Measurements from ENCODE around the gene ACTG1.

Gene ACTG1

DNA sequence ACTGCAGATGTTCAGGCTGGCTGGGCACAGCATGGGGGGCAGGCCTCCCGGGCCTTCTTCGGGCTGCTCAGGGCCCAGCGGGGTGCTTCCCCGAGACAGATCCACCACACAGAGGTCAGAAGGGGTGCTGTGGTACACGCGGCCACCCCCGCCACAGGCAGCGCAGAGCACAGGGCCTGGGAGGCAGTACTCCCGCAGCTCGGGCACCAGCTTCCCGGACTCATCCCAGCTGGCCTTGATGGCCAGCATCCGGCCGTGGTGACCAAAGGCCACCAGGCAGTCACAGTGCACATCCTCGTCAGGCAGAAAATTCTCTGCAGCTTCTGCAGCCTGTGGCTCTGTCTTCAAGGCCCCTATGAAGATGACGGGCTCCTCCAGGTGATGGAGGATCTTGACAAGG is 37.7 kb upstream of the ACTG1 start:
- Mint-ChIP-seq H3K9me3 (ENCODE audit: low read depth) (no peaks in the 10 kb centered on the region), H3K27ac (no peak overlapping the region), H3K36me3 (no peaks in the 10 kb centered on the region), H3K4me1 (ENCODE audit: low read depth) (peaks cover 26% of the 10 kb centered on the region), H3K4me3 (peak overlapping the region; percentile 90), H3K27me3 (no peaks in the 10 kb centered on the region)

GRCh38 chr17:81549826-81550225 is 37.2 kb upstream of the ACTG1 start:
- Mint-ChIP-seq H3K4me1 (ENCODE audit: low read depth) (peaks cover 26% of the 10 kb centered on the region), H3K4me3 (peak overlapping the region; percentile 90), H3K9me3 (ENCODE audit: low read depth) (no peaks in the 10 kb centered on the region), H3K36me3 (no peaks in the 10 kb centered on the region), H3K27me3 (no peaks in the 10 kb centered on the region), H3K27ac (no peak overlapping the region)

GRCh38 chr17:81549031-81549557 is 36.5 kb upstream of the ACTG1 start:
- Mint-ChIP-seq H3K27me3 (no peaks in the 10 kb centered on the region), H3K27ac (no peak overlapping the region), H3K9me3 (ENCODE audit: low read depth) (no peaks in the 10 kb centered on the region), H3K36me3 (no peaks in the 10 kb centered on the region), H3K4me3 (peak overlapping the region; percentile 90), H3K4me1 (ENCODE audit: low read depth) (peaks cover 21% of the 10 kb centered on the region)

DNA sequence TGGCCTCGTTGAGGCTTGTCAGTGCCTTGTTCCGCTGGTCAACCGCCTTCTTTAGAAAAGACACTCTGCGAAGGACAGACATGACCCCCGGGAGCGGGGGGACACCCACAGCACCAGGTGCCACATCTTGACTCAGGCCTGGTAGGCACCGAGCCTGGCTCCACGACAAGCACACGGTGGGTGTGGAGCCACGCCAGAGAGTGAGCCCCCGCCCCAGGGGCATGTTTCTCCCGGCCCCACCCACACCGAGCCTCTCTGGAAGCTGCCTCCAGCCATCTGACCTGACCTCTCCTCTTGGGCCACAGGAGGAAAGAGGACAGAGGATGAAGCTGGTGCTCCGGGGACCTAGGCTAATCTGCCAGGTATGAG is 35.0 kb upstream of the ACTG1 start:
- H3K4me1 Mint-ChIP-seq (ENCODE audit: low read depth), result peaks cover 13% of the 10 kb centered on the region
- no peak overlapping the region for H3K4me3 Mint-ChIP-seq
- H3K27me3 Mint-ChIP-seq, result no peaks in the 10 kb centered on the region
- H3K27ac Mint-ChIP-seq, result no peak overlapping the region
- no peaks in the 10 kb centered on the region for H3K9me3 Mint-ChIP-seq (ENCODE audit: low read depth)
- H3K36me3 Mint-ChIP-seq, result no peaks in the 10 kb centered on the region

DNA sequence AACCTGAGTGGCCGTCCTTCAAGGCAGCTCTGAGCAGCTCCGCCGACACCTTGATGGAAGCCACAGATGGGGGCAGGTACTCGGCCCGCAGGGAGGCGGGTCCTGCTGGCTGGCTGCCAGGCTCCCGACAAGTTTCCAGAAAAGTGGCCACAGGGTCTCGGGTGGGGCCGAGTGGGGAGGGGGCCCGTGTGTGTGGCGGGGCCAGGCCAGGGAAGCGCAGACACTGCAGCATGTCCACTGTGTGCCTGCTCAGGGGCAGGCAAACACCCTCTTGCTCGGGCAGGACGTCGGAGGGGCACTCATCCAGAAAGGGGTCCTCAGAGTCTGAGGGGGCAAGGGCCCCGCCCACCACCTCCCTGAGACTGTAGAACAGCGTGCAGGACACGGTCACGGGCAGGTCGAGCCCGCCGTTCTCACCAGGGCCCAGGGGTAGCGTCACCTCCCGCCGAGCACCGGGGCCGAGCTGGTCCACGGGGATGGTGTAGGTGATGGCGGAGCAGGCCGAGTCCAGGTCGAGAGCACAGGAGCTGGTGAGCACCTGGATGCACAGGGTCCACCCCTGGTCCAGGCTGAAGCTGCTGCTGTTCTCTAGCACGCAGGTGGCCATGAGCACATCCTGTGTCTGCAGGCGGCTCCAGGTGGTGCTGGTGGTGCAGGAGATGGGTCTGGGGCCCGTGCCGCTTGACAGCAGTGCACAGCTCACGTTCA is 34.5 kb upstream of the ACTG1 start:
- Mint-ChIP-seq H3K9me3 (ENCODE audit: low read depth) (no peaks in the 10 kb centered on the region), H3K27ac (no peak overlapping the region), H3K4me3 (no peak overlapping the region), H3K4me1 (ENCODE audit: low read depth) (peaks cover 13% of the 10 kb centered on the region), H3K36me3 (no peaks in the 10 kb centered on the region), H3K27me3 (no peaks in the 10 kb centered on the region)

DNA sequence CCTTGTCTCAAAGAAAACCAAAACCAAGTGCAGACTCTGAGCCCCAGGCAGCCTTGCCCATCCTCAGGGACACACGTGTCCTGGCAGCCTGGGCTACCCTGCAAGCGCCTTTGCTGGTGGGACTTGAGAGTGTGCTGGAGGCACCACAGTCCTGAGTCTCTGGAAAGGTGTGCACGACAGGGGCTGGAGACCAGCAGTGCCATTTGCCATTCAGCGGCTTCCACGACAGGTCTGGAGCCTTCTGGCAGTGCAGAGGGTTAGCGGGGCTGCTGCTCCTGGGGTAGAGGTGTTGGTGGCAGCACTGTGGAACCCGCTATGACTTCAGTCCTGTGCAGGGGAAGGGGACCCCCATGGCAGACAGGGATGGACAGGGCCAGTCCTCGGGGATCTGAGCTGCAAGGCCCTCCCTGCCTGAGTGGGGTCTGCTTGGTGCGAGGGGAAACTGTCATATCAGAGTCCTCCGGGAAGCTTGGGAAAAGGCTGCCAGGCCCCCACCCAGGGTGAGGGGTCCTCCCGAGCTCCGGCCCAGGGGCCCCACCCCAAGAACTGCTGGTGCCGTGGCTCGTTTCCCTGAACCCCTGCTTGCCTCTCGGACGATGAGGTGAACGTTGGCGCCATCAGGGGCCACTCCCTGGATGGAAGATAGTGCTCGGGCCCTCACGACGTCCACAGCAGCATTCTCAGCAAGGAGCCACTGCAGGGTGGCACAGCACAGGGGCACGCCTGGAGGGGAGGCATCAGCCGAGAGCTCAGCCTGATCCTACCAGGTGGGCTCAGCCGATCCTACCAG is 32.8 kb upstream of the ACTG1 start:
- Mint-ChIP-seq H3K27ac (no peak overlapping the region), H3K36me3 (no peaks in the 10 kb centered on the region), H3K4me3 (no peak overlapping the region), H3K4me1 (ENCODE audit: low read depth) (peaks cover 8% of the 10 kb centered on the region), H3K27me3 (no peaks in the 10 kb centered on the region), H3K9me3 (ENCODE audit: low read depth) (no peaks in the 10 kb centered on the region)

DNA sequence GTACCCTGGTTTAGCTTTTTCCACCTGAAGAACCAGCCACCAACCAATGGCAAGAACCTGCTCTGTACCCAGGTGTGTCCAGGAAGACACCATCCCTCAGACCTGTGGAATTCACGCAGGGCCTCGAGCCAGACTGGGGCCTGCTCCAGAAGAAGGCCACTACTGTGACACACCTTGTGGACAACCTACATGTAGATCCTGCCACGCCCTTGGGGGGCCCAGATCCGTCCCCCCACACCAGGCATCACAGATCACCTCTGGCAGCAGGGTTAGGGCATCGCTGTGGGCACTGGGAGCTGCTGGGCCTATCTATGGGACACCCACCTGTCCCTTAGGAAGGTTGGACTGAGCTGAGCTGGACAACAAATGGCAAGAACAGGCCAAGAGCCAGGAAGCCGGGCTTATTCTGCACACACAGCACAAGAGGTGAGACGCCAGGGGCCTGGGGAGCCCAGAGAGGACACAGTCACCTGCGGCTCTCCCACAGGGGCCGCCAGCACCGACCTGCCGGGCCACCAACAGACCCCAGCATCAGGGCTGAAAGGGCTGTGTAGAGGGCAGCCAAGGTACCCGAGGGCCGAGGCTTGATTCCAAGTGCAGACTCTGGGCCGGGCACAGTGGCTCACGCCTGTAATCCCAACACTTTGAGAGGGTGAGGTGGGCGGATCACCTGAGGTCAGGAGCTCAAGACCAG is 31.8 kb upstream of the ACTG1 start:
- Mint-ChIP-seq H3K4me3 (no peak overlapping the region), H3K36me3 (no peaks in the 10 kb centered on the region), H3K27ac (no peak overlapping the region), H3K9me3 (ENCODE audit: low read depth) (no peaks in the 10 kb centered on the region), H3K4me1 (ENCODE audit: low read depth) (peaks cover 1% of the 10 kb centered on the region), H3K27me3 (no peaks in the 10 kb centered on the region)

DNA sequence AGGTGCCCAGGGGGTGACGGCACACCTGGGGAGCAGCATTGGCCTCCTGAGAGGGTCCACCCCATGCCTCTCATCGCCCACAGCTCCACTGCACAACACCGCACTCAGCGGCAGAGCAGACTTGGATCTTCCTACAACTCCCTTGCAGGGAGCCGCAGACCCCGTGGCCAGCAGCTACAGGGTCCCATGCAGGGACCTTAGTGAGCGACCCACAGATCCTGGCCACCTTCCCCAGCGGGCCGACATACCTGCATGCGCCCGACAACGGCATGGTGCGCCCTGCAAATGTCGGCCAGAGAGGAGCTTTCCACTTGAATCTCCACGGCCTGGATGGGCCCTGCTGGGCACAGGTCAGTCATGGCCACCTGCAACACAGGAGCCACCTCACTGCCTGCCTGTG is 31.2 kb upstream of the ACTG1 start:
- Mint-ChIP-seq H3K27ac (no peak overlapping the region), H3K4me1 (ENCODE audit: low read depth) (no peaks in the 10 kb centered on the region), H3K4me3 (no peak overlapping the region), H3K36me3 (no peaks in the 10 kb centered on the region), H3K27me3 (no peaks in the 10 kb centered on the region), H3K9me3 (ENCODE audit: low read depth) (no peaks in the 10 kb centered on the region)

- no peak overlapping the region for H3K4me3 Mint-ChIP-seq
- H3K9me3 Mint-ChIP-seq (ENCODE audit: low read depth), result no peaks in the 10 kb centered on the region
- no peaks in the 10 kb centered on the region for H3K4me1 Mint-ChIP-seq (ENCODE audit: low read depth)
- no peaks in the 10 kb centered on the region for H3K27me3 Mint-ChIP-seq
- H3K27ac Mint-ChIP-seq, result no peak overlapping the region
- no peaks in the 10 kb centered on the region for H3K36me3 Mint-ChIP-seq
These were observed 30.7 kb upstream of the ACTG1 start for GRCh38 chr17:81543339-81543675.

DNA sequence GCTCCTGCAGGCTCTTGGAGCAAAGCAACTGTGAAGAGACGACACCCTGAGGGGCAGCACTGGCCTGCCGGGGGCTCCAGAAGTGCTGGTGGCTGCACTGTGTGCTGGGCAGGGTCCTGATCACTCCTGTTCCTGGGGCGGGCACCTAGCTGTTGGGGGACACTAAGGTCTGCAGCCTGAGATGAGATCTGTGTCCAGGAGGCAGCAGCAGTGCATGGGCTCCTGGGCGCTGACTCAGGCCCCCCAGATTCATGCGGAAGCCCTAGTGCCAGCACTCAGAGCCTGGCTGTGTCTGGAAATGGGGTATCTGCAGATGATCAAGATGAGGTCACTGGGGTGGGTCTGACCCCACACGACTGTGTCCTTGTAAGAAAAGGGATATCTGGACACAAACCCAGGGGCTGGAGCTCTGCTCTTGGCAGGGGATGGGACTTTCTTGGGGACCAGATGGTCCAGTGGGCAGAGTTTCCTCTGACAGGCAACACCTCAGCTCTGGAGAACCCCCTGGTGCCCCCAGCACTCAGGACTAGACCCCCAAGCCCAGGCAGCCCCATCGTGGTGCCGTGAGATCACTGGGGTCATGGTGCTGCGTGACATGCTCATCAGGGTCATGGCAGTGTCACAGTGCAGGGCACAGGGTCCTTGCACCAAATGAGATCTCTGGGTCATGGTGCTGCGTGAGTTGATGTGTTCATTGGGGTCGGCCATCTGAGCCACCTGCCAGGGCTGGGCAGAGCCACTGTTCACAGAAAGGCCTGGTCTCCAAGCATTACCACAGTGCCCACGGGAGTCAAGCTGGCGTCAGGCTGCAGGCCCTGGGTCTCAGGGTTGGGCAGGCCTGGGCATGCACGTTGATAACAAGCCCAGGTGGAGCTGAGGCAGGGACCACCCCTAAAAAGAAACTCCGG is 30.1 kb upstream of the ACTG1 start:
- Mint-ChIP-seq H3K27ac (no peak overlapping the region), H3K27me3 (no peaks in the 10 kb centered on the region), H3K4me1 (ENCODE audit: low read depth) (no peaks in the 10 kb centered on the region), H3K9me3 (ENCODE audit: low read depth) (no peaks in the 10 kb centered on the region), H3K36me3 (peaks cover 2% of the 10 kb centered on the region), H3K4me3 (no peak overlapping the region)

GRCh38 chr17:81541123-81541522 is 28.5 kb upstream of the ACTG1 start:
- H3K27me3 Mint-ChIP-seq, result no peaks in the 10 kb centered on the region
- no peak overlapping the region for H3K27ac Mint-ChIP-seq
- H3K4me3 Mint-ChIP-seq, result no peak overlapping the region
- H3K4me1 Mint-ChIP-seq (ENCODE audit: low read depth), result no peaks in the 10 kb centered on the region
- peaks cover 2% of the 10 kb centered on the region for H3K36me3 Mint-ChIP-seq
- H3K9me3 Mint-ChIP-seq (ENCODE audit: low read depth), result no peaks in the 10 kb centered on the region

DNA sequence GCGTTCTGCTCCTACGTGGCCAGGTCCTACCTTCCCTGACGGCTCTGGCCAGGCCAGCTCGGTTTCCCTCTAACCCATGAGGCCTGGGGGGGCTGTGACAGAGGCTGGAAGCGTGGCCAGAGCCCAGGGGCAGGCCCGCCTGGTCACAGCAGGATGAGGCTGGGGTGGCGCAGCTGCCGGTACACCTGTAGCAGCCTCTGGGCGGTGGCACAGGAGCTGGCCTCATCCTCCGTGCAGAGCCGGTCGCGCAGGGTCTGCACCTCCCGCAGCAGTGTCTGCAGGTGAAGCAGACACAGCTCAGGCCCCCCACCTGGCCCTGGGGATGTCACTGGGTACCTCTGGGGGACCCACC is 28.1 kb upstream of the ACTG1 start:
- H3K36me3 Mint-ChIP-seq, result peaks cover 2% of the 10 kb centered on the region
- H3K27ac Mint-ChIP-seq, result no peak overlapping the region
- H3K27me3 Mint-ChIP-seq, result no peaks in the 10 kb centered on the region
- H3K4me1 Mint-ChIP-seq (ENCODE audit: low read depth), result no peaks in the 10 kb centered on the region
- H3K4me3 Mint-ChIP-seq, result no peak overlapping the region
- no peaks in the 10 kb centered on the region for H3K9me3 Mint-ChIP-seq (ENCODE audit: low read depth)

DNA sequence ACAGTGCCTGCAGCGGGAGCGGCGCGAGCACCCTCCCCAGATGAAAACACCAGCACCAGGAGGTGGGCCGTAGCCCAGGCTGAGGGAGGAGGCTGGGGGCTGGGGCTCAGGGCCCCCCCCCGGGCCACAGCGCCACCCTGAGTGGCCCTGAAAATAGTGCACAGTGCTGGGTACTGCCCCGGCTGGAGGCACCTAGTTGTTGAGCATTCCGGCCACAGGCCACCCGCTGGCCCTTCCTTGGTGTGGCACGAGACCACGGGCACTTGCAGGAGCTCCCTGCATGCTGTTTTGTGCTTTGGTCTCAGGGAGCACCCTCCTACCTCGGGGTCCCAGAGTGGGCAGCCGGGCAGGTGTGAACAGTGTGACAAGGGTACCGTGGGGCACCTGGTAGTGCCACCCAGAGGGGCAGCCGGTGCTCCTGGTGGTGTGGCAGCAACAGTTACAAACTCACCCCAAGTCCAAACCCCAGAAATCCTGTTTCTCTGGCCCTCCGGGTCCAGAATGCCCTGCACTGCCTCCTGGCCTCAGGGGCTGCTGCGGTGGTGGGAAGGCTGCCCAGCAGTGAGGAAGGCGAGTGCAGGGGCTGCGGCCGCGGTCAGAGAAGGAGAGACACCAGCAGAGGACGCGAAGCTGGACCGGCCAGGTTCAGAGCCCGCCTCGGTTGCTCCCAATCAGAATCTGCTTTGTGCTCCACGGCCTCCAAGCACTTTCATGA is 27.5 kb upstream of the ACTG1 start:
- Mint-ChIP-seq H3K27me3 (no peaks in the 10 kb centered on the region), H3K36me3 (peaks cover 2% of the 10 kb centered on the region), H3K4me3 (no peak overlapping the region), H3K27ac (no peak overlapping the region), H3K4me1 (ENCODE audit: low read depth) (no peaks in the 10 kb centered on the region), H3K9me3 (ENCODE audit: low read depth) (no peaks in the 10 kb centered on the region)

- no peaks in the 10 kb centered on the region for H3K4me1 Mint-ChIP-seq (ENCODE audit: low read depth)
- no peaks in the 10 kb centered on the region for H3K27me3 Mint-ChIP-seq
- no peaks in the 10 kb centered on the region for H3K9me3 Mint-ChIP-seq (ENCODE audit: low read depth)
- peaks cover 2% of the 10 kb centered on the region for H3K36me3 Mint-ChIP-seq
- no peak overlapping the region for H3K4me3 Mint-ChIP-seq
- no peak overlapping the region for H3K27ac Mint-ChIP-seq
These were observed 26.9 kb upstream of the ACTG1 start for GRCh38 chr17:81539571-81539900.

Measured in activated naive CD8-positive, alpha-beta T cell (primary cell).